ENCODE data around the gene FGGY. TPM values are rescaled to one million over a fixed set of nuclear protein-coding genes. Genes with fewer than 3 reads are reported as not detected.

The FGGY gene
- total RNA-seq, 1 experiment from 2014 or later = 14.6 TPM

GRCh38 chr1:59564192-59564891 lies 267.4 kb downstream of the FGGY start:
- Histone ChIP-seq H2AFZ (ENCODE audit: low read length) (no peak overlapping the region), H2BK12ac (ENCODE audit: insufficient read length, low read depth, low read length) (no peak overlapping the region), H3K14ac (ENCODE audit: insufficient read depth, low read length) (no peak overlapping the region), H3K23ac (ENCODE audit: insufficient read length, low read depth, low read length) (no peak overlapping the region), H4K20me1 (ENCODE audit: control insufficient read depth, insufficient read depth, insufficient read length) (no peaks in the 10 kb centered on the region), H3K9me3 (ENCODE audit: control insufficient read depth, low read depth, low read length) (no peaks in the 10 kb centered on the region), H3K56ac (ENCODE audit: insufficient read length, low read depth, low read length) (no peak overlapping the region), H4K8ac (replicated peaks; ENCODE audit: insufficient read length, low read depth, low read length) (no peak overlapping the region), H2BK15ac (ENCODE audit: low read depth, low read length) (no peak overlapping the region), H3K27ac (ENCODE audit: insufficient read length, low read depth, low read length) (no peak overlapping the region), H3T11ph (ENCODE audit: low read length) (no peak overlapping the region), H3K4me1 (ENCODE audit: insufficient read depth, low read length) (no peaks in the 10 kb centered on the region), H3K79me1 (ENCODE audit: insufficient read depth, low read depth, low read length, poor library complexity, severe bottlenecking) (no peaks in the 10 kb centered on the region), H2AK5ac (ENCODE audit: insufficient read length, low read length) (no peak overlapping the region), H3K27me3 (ENCODE audit: insufficient read depth, low read length) (no peaks in the 10 kb centered on the region), H3K23me2 (ENCODE audit: insufficient read length, low read depth, low read length, poor library complexity, severe bottlenecking) (no peaks in the 10 kb centered on the region), H3K9ac (ENCODE audit: extremely low read depth, insufficient read length, low read length) (no peak overlapping the region), H2BK20ac (ENCODE audit: low read depth, low read length, poor library complexity, severe bottlenecking) (no peak overlapping the region), H4K91ac (ENCODE audit: insufficient read length, low read depth, low read length) (no peak overlapping the region), H3K18ac (ENCODE audit: insufficient read length, low read depth, low read length) (no peak overlapping the region), H2BK120ac (ENCODE audit: low read depth, low read length, poor library complexity, severe bottlenecking) (no peak overlapping the region), H2BK5ac (ENCODE audit: insufficient read length, low read length) (no peak overlapping the region), H4K5ac (ENCODE audit: insufficient read length, low read depth, low read length) (no peak overlapping the region), H3K4me2 (ENCODE audit: insufficient read depth, insufficient read length, low read length) (no peak overlapping the region), H3K79me2 (ENCODE audit: insufficient read depth, low read length) (no peaks in the 10 kb centered on the region), H3K4ac (ENCODE audit: low read depth, low read length) (no peak overlapping the region)
- Mint-ChIP-seq H3K27me3 (ENCODE audit: low read depth) (no peaks in the 10 kb centered on the region), H3K4me3 (no peak overlapping the region), H3K4me1 (peaks cover 0 to 2% of the 10 kb centered on the region in 2 experiments; a peak in 1 of 4 replicates), H3K9me3 (no peaks in the 10 kb centered on the region), H3K36me3 (ENCODE audit: insufficient read depth in 1 of 3, low read depth in 3 of 3) (peaks cover 0 to 2% (median 0%) of the 10 kb centered on the region in 3 experiments; a peak in 2 of 7 replicates), H3K27ac (no peak overlapping the region)
- DNase-seq = no peak
- TF ChIP-seq CTCF (conservative IDR thresholded peaks at IDR 0.05) = no peak
- WGBS (ENCODE audit: extremely low coverage, insufficient read length, low lambda C conversion rate) = no CpG with 5 or more reads among the region's 6 CpGs
